SK-N-SH treated with all-trans-retinoic acid at 6 μM for 48 hours (cell line): Measurements from ENCODE around the gene SNX5.

Experiments used
- ATAC-seq: fragments of 200-7000 bp; cut with Tn5 transposase; 3 replicates; pipeline ENCODE4 v1.9.1; 2020; ENCODE audit warnings: mild to moderate bottlenecking, moderate library complexity
- ARNTL ChIP-seq: fragments of 450-650 bp; formaldehyde crosslinking; IDR thresholded peaks from 2 replicates; pipeline ENCODE4 v1.5.0; 2020; ENCODE audit warnings: low read depth, mild to moderate bottlenecking, moderate library complexity, borderline replicate concordance
- BACH2 ChIP-seq: fragments of 250-450 bp; sonication (Bioruptor Pico); IDR thresholded peaks from 2 replicates; pipeline ENCODE4 v1.9.0; 2021; ENCODE audit warnings: mild to moderate bottlenecking, borderline replicate concordance
- CREB5 ChIP-seq: fragments of 250-450 bp; sonication (Bioruptor Pico); IDR thresholded peaks from 2 replicates; pipeline ENCODE4 v1.5.1; 2020; ENCODE audit warnings: low read depth, mild to moderate bottlenecking, moderate library complexity
- ESRRG ChIP-seq: fragments of 250-450 bp; sonication (Bioruptor Pico); IDR thresholded peaks from 2 replicates; pipeline ENCODE4 v1.6.1; 2021; ENCODE audit warnings: mild to moderate bottlenecking
- GLIS3 ChIP-seq: fragments of 250-450 bp; sonication (Bioruptor Pico); IDR thresholded peaks from 2 replicates; pipeline ENCODE4 v1.5.0; 2020; ENCODE audit warnings: mild to moderate bottlenecking, moderate library complexity
- ISL1 ChIP-seq: fragments of 250-450 bp; sonication (Bioruptor Pico); IDR thresholded peaks from 2 replicates; pipeline ENCODE4 v2.1.2; 2022; ENCODE audit warnings: mild to moderate bottlenecking, moderate library complexity
- OSR1 ChIP-seq: fragments of 250-450 bp; sonication (Bioruptor Pico); IDR thresholded peaks from 2 replicates; pipeline ENCODE4 v1.8.0; 2022; ENCODE audit warnings: moderate library complexity, mild to moderate bottlenecking, inconsistent platforms
- PATZ1 ChIP-seq: fragments of 250-450 bp; sonication (Bioruptor Pico); IDR thresholded peaks from 2 replicates; pipeline ENCODE4 v1.8.0; 2020; ENCODE audit warnings: mild to moderate bottlenecking, moderate library complexity, borderline replicate concordance
- POU6F1 ChIP-seq: fragments of 250-450 bp; sonication (Bioruptor Pico); IDR thresholded peaks from 2 replicates; pipeline ENCODE4 v1.8.0; 2021; ENCODE audit warnings: low read depth, mild to moderate bottlenecking, moderate library complexity, borderline replicate concordance
- PPARA ChIP-seq: fragments of 250-450 bp; sonication (Bioruptor Pico); IDR thresholded peaks from 2 replicates; pipeline ENCODE4 v1.5.0; 2020; ENCODE audit warnings: mild to moderate bottlenecking, borderline replicate concordance
- RARB ChIP-seq: fragments of 250-450 bp; sonication (Bioruptor Pico); IDR thresholded peaks from 2 replicates; pipeline ENCODE4 v1.8.0; 2021; ENCODE audit warnings: mild to moderate bottlenecking, moderate library complexity
- SNAI2 ChIP-seq: fragments of 250-450 bp; sonication (Bioruptor Pico); IDR thresholded peaks from 2 replicates; pipeline ENCODE4 v1.5.0; 2020; ENCODE audit warnings: mild to moderate bottlenecking, moderate library complexity
- TCF4 ChIP-seq: fragments of 250-450 bp; sonication (Bioruptor Pico); IDR thresholded peaks from 2 replicates; pipeline ENCODE4 v1.8.0; 2021; ENCODE audit warnings: mild to moderate bottlenecking, moderate library complexity, borderline replicate concordance
- TOX ChIP-seq: fragments of 250-450 bp; sonication (Bioruptor Pico); IDR thresholded peaks from 2 replicates; pipeline ENCODE4 v1.8.0; 2021; ENCODE audit warnings: mild to moderate bottlenecking, moderate library complexity, borderline replicate concordance
- TSHZ2 ChIP-seq: fragments of 250-450 bp; sonication (Bioruptor Pico); IDR thresholded peaks from 2 replicates; pipeline ENCODE4 v1.5.0; 2020; ENCODE audit warnings: mild to moderate bottlenecking, moderate library complexity
- ZC3H10 ChIP-seq: fragments of 250-450 bp; sonication (Bioruptor Pico); IDR thresholded peaks from 2 replicates; pipeline ENCODE4 v1.5.1; 2021; ENCODE audit warnings: mild to moderate bottlenecking, moderate library complexity
- ZFP3 ChIP-seq: fragments of 250-450 bp; sonication (Bioruptor Pico); IDR thresholded peaks from 2 replicates; pipeline ENCODE4 v1.5.0; 2020; ENCODE audit warnings: mild to moderate bottlenecking, moderate library complexity
- ZFP30 ChIP-seq: fragments of 450-650 bp; formaldehyde crosslinking; IDR thresholded peaks from 2 replicates; pipeline ENCODE4 v1.5.0; 2022; ENCODE audit warnings: mild to moderate bottlenecking, moderate library complexity
- ZNF565 ChIP-seq: fragments of 450-650 bp; formaldehyde crosslinking; conservative IDR thresholded peaks from 2 replicates; pipeline ENCODE4 v1.5.0; 2020; ENCODE audit warnings: low read depth, mild to moderate bottlenecking, moderate library complexity
- ZNF70 ChIP-seq: fragments of 450-650 bp; formaldehyde crosslinking; IDR thresholded peaks from 2 replicates; pipeline ENCODE4 v1.5.0; 2020; ENCODE audit warnings: mild to moderate bottlenecking, moderate library complexity
- ZNF8 ChIP-seq: fragments of 450-650 bp; formaldehyde crosslinking; IDR thresholded peaks from 2 replicates; pipeline ENCODE4 v1.5.0; 2020; ENCODE audit warnings: mild to moderate bottlenecking, moderate library complexity

Gene SNX5

GRCh38 chr20:17999566-17999965 lies 31.0 kb upstream of the SNX5 start:
- ATAC-seq, result no peak
- TF ChIP-seq ARNTL (CRISPR knock-in tag) (no peak), ESRRG (no peak), ISL1 (CRISPR knock-in tag) (no peak), OSR1 (CRISPR knock-in tag) (no peak)

- no peak for ATAC-seq
- TF ChIP-seq BACH2 (CRISPR knock-in tag) (no peak), ESRRG (no peak), GLIS3 (CRISPR knock-in tag) (no peak), PATZ1 (CRISPR knock-in tag) (no peak), POU6F1 (no peak), SNAI2 (CRISPR knock-in tag) (no peak), OSR1 (CRISPR knock-in tag) (no peak), ZNF565 (CRISPR knock-in tag) (no peak), ISL1 (CRISPR knock-in tag) (no peak), RARB (CRISPR knock-in tag) (no peak), TSHZ2 (CRISPR knock-in tag) (no peak), ZFP30 (no peak), TOX (CRISPR knock-in tag) (no peak), ARNTL (CRISPR knock-in tag) (no peak)
These were observed 29.9 kb upstream of the SNX5 start for GRCh38 chr20:17998446-17998845.

GRCh38 chr20:17995967-17996819 lies 27.6 kb upstream of the SNX5 start:
- TF ChIP-seq PPARA (CRISPR knock-in tag), result no peak
- TF ChIP-seq CREB5 (CRISPR knock-in tag), result no peak
- no peak for TF ChIP-seq TOX (CRISPR knock-in tag)
- peak; percentile 78 for ATAC-seq

GRCh38 chr20:17993546-17993945 lies 25.0 kb upstream of the SNX5 start:
- no peak for TF ChIP-seq ZFP30
- TF ChIP-seq TCF4, result no peak
- no peak for TF ChIP-seq ARNTL (CRISPR knock-in tag)
- TF ChIP-seq PATZ1 (CRISPR knock-in tag), result no peak
- TF ChIP-seq ZNF8 (CRISPR knock-in tag), result no peak
- TF ChIP-seq ZFP3, result no peak
- no peak for TF ChIP-seq ZNF70 (CRISPR knock-in tag)
- no peak for TF ChIP-seq ESRRG
- no peak for TF ChIP-seq OSR1 (CRISPR knock-in tag)
- no peak for TF ChIP-seq ZC3H10 (CRISPR knock-in tag)
- TF ChIP-seq PPARA (CRISPR knock-in tag), result no peak
- ATAC-seq, result no peak
